ENCODE measurements around the gene EGFLAM.

The EGFLAM gene

GRCh38 chr5:38468978-38469706, 210.8 kb downstream of the EGFLAM start:
- H3K36me3 ChIP-seq (ENCODE audit: insufficient read depth, low read length), result no peaks in the 10 kb centered on the region
- H3K4me1 ChIP-seq (ENCODE audit: insufficient read depth, low read length), result peaks cover 44% of the 10 kb centered on the region
- H3K27me3 ChIP-seq (ENCODE audit: control insufficient read depth in 1 of 2, insufficient read depth in 2 of 2, low read length in 2 of 2), result no peaks in the 10 kb centered on the region
- H3K4me3 ChIP-seq (ENCODE audit: low read depth in 1 of 2, low read length in 2 of 2), result no peak overlapping the region
- peak overlapping the region; percentile 63 for H3K27ac ChIP-seq (ENCODE audit: low read depth, low read length)
- no peaks in the 10 kb centered on the region for H3K9me3 ChIP-seq (ENCODE audit: low read length)
- no peak overlapping the region for H3K9ac ChIP-seq (ENCODE audit: low read length)

- no peaks in the 10 kb centered on the region for H3K36me3 ChIP-seq (ENCODE audit: insufficient read depth, low read length)
- H3K4me1 ChIP-seq (ENCODE audit: insufficient read depth, low read length), result peaks cover 38% of the 10 kb centered on the region
- H3K9ac ChIP-seq (ENCODE audit: low read length), result no peak overlapping the region
- no peak overlapping the region for H3K27ac ChIP-seq (ENCODE audit: low read depth, low read length)
- no peak overlapping the region for H3K4me3 ChIP-seq (ENCODE audit: low read depth in 1 of 2, low read length in 2 of 2)
- no peaks in the 10 kb centered on the region for H3K9me3 ChIP-seq (ENCODE audit: low read length)
- H3K27me3 ChIP-seq (ENCODE audit: control insufficient read depth in 1 of 2, insufficient read depth in 2 of 2, low read length in 2 of 2), result no peaks in the 10 kb centered on the region
These were observed 211.4 kb downstream of the EGFLAM start for GRCh38 chr5:38469707-38470267.

- Histone ChIP-seq H3K36me3 (ENCODE audit: insufficient read depth, low read length) (no peaks in the 10 kb centered on the region), H3K4me1 (ENCODE audit: insufficient read depth, low read length) (peaks cover 21% of the 10 kb centered on the region), H3K27me3 (ENCODE audit: control insufficient read depth in 1 of 2, insufficient read depth in 2 of 2, low read length in 2 of 2) (no peaks in the 10 kb centered on the region), H3K9me3 (ENCODE audit: low read length) (no peaks in the 10 kb centered on the region), H3K4me3 (ENCODE audit: low read depth in 1 of 2, low read length in 2 of 2) (no peak overlapping the region), H3K9ac (ENCODE audit: low read length) (no peak overlapping the region), H3K27ac (ENCODE audit: low read depth, low read length) (no peak overlapping the region)
These were observed 213.3 kb downstream of the EGFLAM start for GRCh38 chr5:38471709-38472108.

- Histone ChIP-seq H3K27ac (ENCODE audit: low read depth, low read length) (no peak overlapping the region), H3K4me3 (ENCODE audit: low read depth in 1 of 2, low read length in 2 of 2) (no peak overlapping the region), H3K36me3 (ENCODE audit: insufficient read depth, low read length) (no peaks in the 10 kb centered on the region), H3K9me3 (ENCODE audit: low read length) (no peaks in the 10 kb centered on the region), H3K27me3 (ENCODE audit: control insufficient read depth in 1 of 2, insufficient read depth in 2 of 2, low read length in 2 of 2) (no peaks in the 10 kb centered on the region), H3K4me1 (ENCODE audit: insufficient read depth, low read length) (peaks cover 12% of the 10 kb centered on the region), H3K9ac (ENCODE audit: low read length) (no peak overlapping the region)
These were observed 214.2 kb downstream of the EGFLAM start for GRCh38 chr5:38472541-38472940.

GRCh38 chr5:38473008-38473407, 214.6 kb downstream of the EGFLAM start:
- no peaks in the 10 kb centered on the region for H3K9me3 ChIP-seq (ENCODE audit: low read length)

GRCh38 chr5:38478166-38478565, 219.8 kb downstream of the EGFLAM start:
- Histone ChIP-seq H3K4me3 (ENCODE audit: low read depth in 1 of 2, low read length in 2 of 2) (no peak overlapping the region), H3K36me3 (ENCODE audit: insufficient read depth, low read length) (peaks cover 10% of the 10 kb centered on the region), H3K27ac (ENCODE audit: low read depth, low read length) (no peak overlapping the region), H3K9me3 (ENCODE audit: low read length) (no peaks in the 10 kb centered on the region), H3K9ac (ENCODE audit: low read length) (no peak overlapping the region), H3K27me3 (ENCODE audit: control insufficient read depth in 1 of 2, insufficient read depth in 2 of 2, low read length in 2 of 2) (no peaks in the 10 kb centered on the region), H3K4me1 (ENCODE audit: insufficient read depth, low read length) (no peaks in the 10 kb centered on the region)

More at GRCh38 chr5:38473008-38473407, 214.6 kb downstream of the EGFLAM start:
- Histone ChIP-seq H3K4me3 (ENCODE audit: low read depth in 1 of 2, low read length in 2 of 2) (no peak overlapping the region), H3K4me1 (ENCODE audit: insufficient read depth, low read length) (peaks cover 8% of the 10 kb centered on the region), H3K9ac (ENCODE audit: low read length) (no peak overlapping the region), H3K36me3 (ENCODE audit: insufficient read depth, low read length) (no peaks in the 10 kb centered on the region), H3K27ac (ENCODE audit: low read depth, low read length) (no peak overlapping the region), H3K27me3 (ENCODE audit: control insufficient read depth in 1 of 2, insufficient read depth in 2 of 2, low read length in 2 of 2) (no peaks in the 10 kb centered on the region)

- no peak overlapping the region for H3K9ac ChIP-seq (ENCODE audit: low read length)
- H3K4me1 ChIP-seq (ENCODE audit: insufficient read depth, low read length), result no peaks in the 10 kb centered on the region
- no peaks in the 10 kb centered on the region for H3K9me3 ChIP-seq (ENCODE audit: low read length)
- H3K27me3 ChIP-seq (ENCODE audit: control insufficient read depth in 1 of 2, insufficient read depth in 2 of 2, low read length in 2 of 2), result no peaks in the 10 kb centered on the region
- H3K36me3 ChIP-seq (ENCODE audit: insufficient read depth, low read length), result peaks cover 10% of the 10 kb centered on the region
- H3K4me3 ChIP-seq (ENCODE audit: low read depth in 1 of 2, low read length in 2 of 2), result no peak overlapping the region
- H3K27ac ChIP-seq (ENCODE audit: low read depth, low read length), result no peak overlapping the region
These were observed 220.5 kb downstream of the EGFLAM start for GRCh38 chr5:38478878-38479277.

- peaks cover 10% of the 10 kb centered on the region for H3K36me3 ChIP-seq (ENCODE audit: insufficient read depth, low read length)
- H3K4me1 ChIP-seq (ENCODE audit: insufficient read depth, low read length), result no peaks in the 10 kb centered on the region
- H3K9ac ChIP-seq (ENCODE audit: low read length), result no peak overlapping the region
- no peaks in the 10 kb centered on the region for H3K9me3 ChIP-seq (ENCODE audit: low read length)
- H3K27me3 ChIP-seq (ENCODE audit: control insufficient read depth in 1 of 2, insufficient read depth in 2 of 2, low read length in 2 of 2), result no peaks in the 10 kb centered on the region
- no peak overlapping the region for H3K4me3 ChIP-seq (ENCODE audit: low read depth in 1 of 2, low read length in 2 of 2)
- no peak overlapping the region for H3K27ac ChIP-seq (ENCODE audit: low read depth, low read length)
These were observed 221.1 kb downstream of the EGFLAM start for GRCh38 chr5:38479315-38479904.

GRCh38 chr5:38483805-38484398, 225.5 kb downstream of the EGFLAM start:
- Histone ChIP-seq H3K27me3 (ENCODE audit: control insufficient read depth in 1 of 2, insufficient read depth in 2 of 2, low read length in 2 of 2) (no peaks in the 10 kb centered on the region), H3K4me1 (ENCODE audit: insufficient read depth, low read length) (no peaks in the 10 kb centered on the region), H3K4me3 (ENCODE audit: low read depth in 1 of 2, low read length in 2 of 2) (no peak overlapping the region), H3K36me3 (ENCODE audit: insufficient read depth, low read length) (peaks cover 22% of the 10 kb centered on the region), H3K9ac (ENCODE audit: low read length) (no peak overlapping the region), H3K9me3 (ENCODE audit: low read length) (no peaks in the 10 kb centered on the region), H3K27ac (ENCODE audit: low read depth, low read length) (no peak overlapping the region)

- Histone ChIP-seq H3K36me3 (ENCODE audit: insufficient read depth, low read length) (peaks cover 10% of the 10 kb centered on the region), H3K4me3 (ENCODE audit: low read depth in 1 of 2, low read length in 2 of 2) (no peak overlapping the region), H3K4me1 (ENCODE audit: insufficient read depth, low read length) (no peaks in the 10 kb centered on the region), H3K9ac (ENCODE audit: low read length) (no peak overlapping the region), H3K27me3 (ENCODE audit: control insufficient read depth in 1 of 2, insufficient read depth in 2 of 2, low read length in 2 of 2) (no peaks in the 10 kb centered on the region), H3K27ac (ENCODE audit: low read depth, low read length) (no peak overlapping the region), H3K9me3 (ENCODE audit: low read length) (no peaks in the 10 kb centered on the region)
These were observed 235.8 kb downstream of the EGFLAM start for GRCh38 chr5:38494175-38494574.

GRCh38 chr5:38494763-38495162, 236.4 kb downstream of the EGFLAM start:
- Histone ChIP-seq H3K9me3 (ENCODE audit: low read length) (no peaks in the 10 kb centered on the region), H3K4me1 (ENCODE audit: insufficient read depth, low read length) (no peaks in the 10 kb centered on the region), H3K4me3 (ENCODE audit: low read depth in 1 of 2, low read length in 2 of 2) (no peak overlapping the region), H3K9ac (ENCODE audit: low read length) (no peak overlapping the region), H3K36me3 (ENCODE audit: insufficient read depth, low read length) (peaks cover 10% of the 10 kb centered on the region), H3K27me3 (ENCODE audit: control insufficient read depth in 1 of 2, insufficient read depth in 2 of 2, low read length in 2 of 2) (no peaks in the 10 kb centered on the region), H3K27ac (ENCODE audit: low read depth, low read length) (no peak overlapping the region)

Measured in muscle layer of colon (tissue), 2 donors.